ENCODE results near the gene KDF1. TPM values are rescaled to one million over a fixed set of nuclear protein-coding genes. Genes with fewer than 3 reads are reported as not detected.

KDF1 gene
- total and polyA plus RNA-seq, 2 of the 13 experiments (the other 11 are each of a cell fraction or from before 2014, with no cell fraction given), result 1.9 to 4.9 TPM

DNA sequence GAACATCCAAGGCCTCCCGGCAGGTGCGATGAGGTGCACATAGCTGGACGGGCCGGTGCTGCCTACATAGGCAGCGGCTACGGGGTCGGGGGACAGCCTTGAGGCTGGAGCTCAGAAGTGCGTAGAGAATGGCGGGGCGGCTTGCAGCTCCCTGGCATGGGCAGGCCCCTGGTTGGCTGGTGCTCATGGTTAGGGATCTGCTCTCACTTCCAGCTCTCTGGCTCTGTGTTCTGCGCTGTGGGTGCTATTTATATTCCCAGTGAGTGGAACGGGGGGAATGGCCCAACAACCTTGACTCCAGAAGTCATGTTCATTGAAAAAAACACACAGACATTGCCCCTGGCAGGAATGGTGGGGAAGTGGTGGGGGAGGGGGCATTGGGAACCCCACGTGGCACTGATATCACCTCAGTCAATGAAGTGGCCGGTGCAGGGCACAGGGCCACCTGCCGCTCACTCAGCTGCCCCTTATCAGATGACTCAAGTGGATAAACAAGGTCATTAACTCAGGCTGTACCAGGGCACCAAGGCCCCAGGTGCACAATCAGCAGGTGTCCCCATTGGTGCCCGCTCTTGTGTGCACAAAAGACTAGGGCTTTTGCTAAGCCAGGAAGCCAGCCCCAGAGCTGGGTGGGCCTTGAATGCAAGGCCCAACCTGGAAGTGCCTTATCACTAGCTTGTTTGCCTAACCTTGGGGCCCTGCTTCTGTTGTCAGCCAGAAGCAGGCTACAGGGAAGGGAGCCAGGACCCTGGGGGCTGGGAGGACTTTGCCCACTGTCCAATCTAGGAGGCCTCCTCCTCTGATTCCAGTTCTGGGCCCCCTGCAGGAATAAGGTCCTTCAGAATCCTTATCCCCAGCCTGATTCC is 46.3 kb downstream of the KDF1 start, which contains the start of gene NR0B2 (continued):
- TF ChIP-seq, protein P1, sequence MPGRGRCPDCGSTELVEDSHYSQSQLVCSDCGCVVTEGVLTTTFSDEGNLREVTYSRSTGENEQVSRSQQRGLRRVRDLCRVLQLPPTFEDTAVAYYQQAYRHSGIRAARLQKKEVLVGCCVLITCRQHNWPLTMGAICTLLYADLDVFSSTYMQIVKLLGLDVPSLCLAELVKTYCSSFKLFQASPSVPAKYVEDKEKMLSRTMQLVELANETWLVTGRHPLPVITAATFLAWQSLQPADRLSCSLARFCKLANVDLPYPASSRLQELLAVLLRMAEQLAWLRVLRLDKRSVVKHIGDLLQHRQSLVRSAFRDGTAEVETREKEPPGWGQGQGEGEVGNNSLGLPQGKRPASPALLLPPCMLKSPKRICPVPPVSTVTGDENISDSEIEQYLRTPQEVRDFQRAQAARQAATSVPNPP (CRISPR knock-in tag; IDR thresholded peaks at IDR 0.05), result peak; percentile 91
- TF ChIP-seq KDM5B (CRISPR knock-in tag; IDR thresholded peaks at IDR 0.05; ENCODE audit: borderline replicate concordance) (peak; percentile 73; the same call in 1 of the 2 replicates), MAZ (IDR thresholded peaks at IDR 0.05; ENCODE audit: borderline replicate concordance, low read depth, low read length) (peak; percentile 53; the same call in 1 of the 2 replicates), MAZ (CRISPR knock-in tag; IDR thresholded peaks at IDR 0.05; ENCODE audit: low read depth) (peak; percentile 81; the same call in 1 of the 2 replicates), ZNF644 (CRISPR knock-in tag; IDR thresholded peaks at IDR 0.05; ENCODE audit: low read depth) (peak; percentile 70; the same call in 1 of the 2 replicates), ZSCAN25 (CRISPR knock-in tag; IDR thresholded peaks at IDR 0.05) (no peak; the same call in 1 of the 2 replicates), SOX13 (IDR thresholded peaks at IDR 0.05) (peak; percentile 82), SOX13 (CRISPR knock-in tag; conservative IDR thresholded peaks at IDR 0.05 in 1 of 2, IDR thresholded peaks at IDR 0.05 in 1 of 2) (peak in 1 of 2 experiments; percentile 94; a peak in 2 of 4 replicates), REXO4 (CRISPR knock-in tag; IDR thresholded peaks at IDR 0.05; ENCODE audit: borderline replicate concordance) (no peak), TSC22D2 (CRISPR knock-in tag; IDR thresholded peaks at IDR 0.05; ENCODE audit: borderline replicate concordance) (peak; percentile 40; the same call in 1 of the 2 replicates), MED13 (CRISPR knock-in tag; IDR thresholded peaks at IDR 0.05) (peak; percentile 98), CEBPB (IDR thresholded peaks at IDR 0.05; ENCODE audit: borderline replicate concordance, low read depth, low read length) (peak; percentile 22; the same call in 1 of the 2 replicates), CREB1 (IDR thresholded peaks at IDR 0.05) (peak; percentile 36; the same call in 1 of the 2 replicates), CREB1 (CRISPR knock-in tag; IDR thresholded peaks at IDR 0.05) (peak; percentile 82; the same call in 1 of the 2 replicates), ZNF263 (CRISPR knock-in tag; IDR thresholded peaks at IDR 0.05) (peak; percentile 85), TBL1XR1 (IDR thresholded peaks at IDR 0.05; ENCODE audit: borderline replicate concordance, low read length, partially characterized antibody) (peak; percentile 97), ZNF670 (CRISPR knock-in tag; IDR thresholded peaks at IDR 0.05; ENCODE audit: borderline replicate concordance) (0 out of 2 replicates have a peak, but pooled peaks have one; percentile 11), ETV6 (CRISPR knock-in tag; conservative IDR thresholded peaks at IDR 0.05) (peak; percentile 44; the same call in 1 of the 2 replicates), ZNF75D (CRISPR knock-in tag; IDR thresholded peaks at IDR 0.05; ENCODE audit: borderline replicate concordance) (no peak)
- TF ChIP-seq, protein P2, sequence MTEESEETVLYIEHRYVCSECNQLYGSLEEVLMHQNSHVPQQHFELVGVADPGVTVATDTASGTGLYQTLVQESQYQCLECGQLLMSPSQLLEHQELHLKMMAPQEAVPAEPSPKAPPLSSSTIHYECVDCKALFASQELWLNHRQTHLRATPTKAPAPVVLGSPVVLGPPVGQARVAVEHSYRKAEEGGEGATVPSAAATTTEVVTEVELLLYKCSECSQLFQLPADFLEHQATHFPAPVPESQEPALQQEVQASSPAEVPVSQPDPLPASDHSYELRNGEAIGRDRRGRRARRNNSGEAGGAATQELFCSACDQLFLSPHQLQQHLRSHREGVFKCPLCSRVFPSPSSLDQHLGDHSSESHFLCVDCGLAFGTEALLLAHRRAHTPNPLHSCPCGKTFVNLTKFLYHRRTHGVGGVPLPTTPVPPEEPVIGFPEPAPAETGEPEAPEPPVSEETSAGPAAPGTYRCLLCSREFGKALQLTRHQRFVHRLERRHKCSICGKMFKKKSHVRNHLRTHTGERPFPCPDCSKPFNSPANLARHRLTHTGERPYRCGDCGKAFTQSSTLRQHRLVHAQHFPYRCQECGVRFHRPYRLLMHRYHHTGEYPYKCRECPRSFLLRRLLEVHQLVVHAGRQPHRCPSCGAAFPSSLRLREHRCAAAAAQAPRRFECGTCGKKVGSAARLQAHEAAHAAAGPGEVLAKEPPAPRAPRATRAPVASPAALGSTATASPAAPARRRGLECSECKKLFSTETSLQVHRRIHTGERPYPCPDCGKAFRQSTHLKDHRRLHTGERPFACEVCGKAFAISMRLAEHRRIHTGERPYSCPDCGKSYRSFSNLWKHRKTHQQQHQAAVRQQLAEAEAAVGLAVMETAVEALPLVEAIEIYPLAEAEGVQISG (CRISPR knock-in tag; IDR thresholded peaks at IDR 0.05), result peak; percentile 88
- TF ChIP-seq, protein P3, sequence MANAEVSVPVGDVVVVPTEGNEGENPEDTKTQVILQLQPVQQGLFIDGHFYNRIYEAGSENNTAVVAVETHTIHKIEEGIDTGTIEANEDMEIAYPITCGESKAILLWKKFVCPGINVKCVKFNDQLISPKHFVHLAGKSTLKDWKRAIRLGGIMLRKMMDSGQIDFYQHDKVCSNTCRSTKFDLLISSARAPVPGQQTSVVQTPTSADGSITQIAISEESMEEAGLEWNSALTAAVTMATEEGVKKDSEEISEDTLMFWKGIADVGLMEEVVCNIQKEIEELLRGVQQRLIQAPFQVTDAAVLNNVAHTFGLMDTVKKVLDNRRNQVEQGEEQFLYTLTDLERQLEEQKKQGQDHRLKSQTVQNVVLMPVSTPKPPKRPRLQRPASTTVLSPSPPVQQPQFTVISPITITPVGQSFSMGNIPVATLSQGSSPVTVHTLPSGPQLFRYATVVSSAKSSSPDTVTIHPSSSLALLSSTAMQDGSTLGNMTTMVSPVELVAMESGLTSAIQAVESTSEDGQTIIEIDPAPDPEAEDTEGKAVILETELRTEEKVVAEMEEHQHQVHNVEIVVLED (CRISPR knock-in tag; IDR thresholded peaks at IDR 0.05; ENCODE audit: borderline replicate concordance), result peak; percentile 70; the same call in 1 of the 2 replicates
